HG03342 (cell line): ENCODE results near the gene ABR.
"Not testable (repeated sequence)": the region's sequence is repeated elsewhere in the genome, so short reads cannot be mapped to it uniquely, and the experiment has no call there.

ENCODE experiments used
- ATAC-seq: cut with Tn5 transposase; IDR thresholded peaks from one replicate; pipeline ENCODE4 v1.9.1; 2021; ENCODE audit warnings: mild to moderate bottlenecking, moderate library complexity; ENCODE audit not compliant: unreplicated experiment

ABR gene

GRCh38 chr17:1000597-1001461 lies 179.0 kb downstream of the ABR start:
- no peak for ATAC-seq

GRCh38 chr17:998111-998510 lies 181.7 kb downstream of the ABR start:
- no peak for ATAC-seq

GRCh38 chr17:996554-997344 lies 183.0 kb downstream of the ABR start, which contains the start of gene TIMM22:
Gene TIMM22 (plus strand): TSS chr17:997129. CDS start chr17:997143, 14 bp downstream.
- peak; percentile 85 for ATAC-seq

- not testable (repeated sequence) for ATAC-seq
These were observed 184.5 kb downstream of the ABR start for GRCh38 chr17:995324-995723.

GRCh38 chr17:992933-993332 lies 186.8 kb downstream of the ABR start:
- no peak for ATAC-seq

- ATAC-seq: no peak
These were observed 191.2 kb downstream of the ABR start for GRCh38 chr17:988561-988960.

GRCh38 chr17:987931-988330 lies 191.8 kb downstream of the ABR start:
- ATAC-seq: no peak

GRCh38 chr17:986322-986929 lies 193.4 kb downstream of the ABR start:
- no peak for ATAC-seq

- no peak for ATAC-seq
These were observed 195.9 kb downstream of the ABR start for GRCh38 chr17:983921-984320.

- ATAC-seq: no peak
These were observed 198.5 kb downstream of the ABR start for GRCh38 chr17:981292-981658.

GRCh38 chr17:980406-981291 lies 199.1 kb downstream of the ABR start:
- ATAC-seq: no peak

- ATAC-seq: peak; percentile 50
These were observed 200.0 kb downstream of the ABR start, which contains the start of gene NXN for GRCh38 chr17:979539-980405. Gene NXN (minus strand): TSS chr17:979776.

- ATAC-seq: no peak
These were observed 200.6 kb downstream of the ABR start for GRCh38 chr17:979212-979538.

- no peak for ATAC-seq
These were observed 201.4 kb downstream of the ABR start for GRCh38 chr17:978103-979093.

GRCh38 chr17:977166-977565 lies 202.6 kb downstream of the ABR start:
- no peak for ATAC-seq

- ATAC-seq: no peak
These were observed 203.5 kb downstream of the ABR start for GRCh38 chr17:976312-976711.

- ATAC-seq: no peak
These were observed 204.3 kb downstream of the ABR start for GRCh38 chr17:975371-975915.

- ATAC-seq: not testable (repeated sequence)
These were observed 205.0 kb downstream of the ABR start for GRCh38 chr17:974778-975177.
